ENCODE measurements around the gene BST2.
A peak's percentile ranks its signal among the peaks of the same experiment; 100 is the strongest.

The BST2 gene

GRCh38 chr19:17414097-17414496 lies 8.7 kb upstream of the BST2 start:
- DNase-seq (no peak), ATAC-seq (ENCODE audit: insufficient read depth, low read depth) (no peak)
- peaks cover 3% of the 10 kb centered on the region for H3K79me2 ChIP-seq (ENCODE audit: insufficient read depth, low read length)
- H3K36me3 ChIP-seq (ENCODE audit: insufficient read depth, low read length): peaks cover 12% of the 10 kb centered on the region; the same call in 1 of the 2 replicates
- no peak overlapping the region for H3K27ac ChIP-seq (ENCODE audit: low read length)
- H3K4me2 ChIP-seq (ENCODE audit: insufficient read depth, low read length): no peak overlapping the region
- H3K27me3 ChIP-seq (ENCODE audit: insufficient read depth, low read length, poor library complexity): no peaks in the 10 kb centered on the region
- H3K9me3 ChIP-seq (ENCODE audit: insufficient read depth, low read length, severe bottlenecking): no peaks in the 10 kb centered on the region
- H3K9ac ChIP-seq (ENCODE audit: low read depth, low read length): no peak overlapping the region
- no peak for TF ChIP-seq EZH2 (IDR thresholded peaks at IDR 0.05; ENCODE audit: borderline replicate concordance, low read depth, low read length, severe bottlenecking)
- no peak overlapping the region for H2AFZ ChIP-seq (ENCODE audit: low read depth, low read length)
- no peaks in the 10 kb centered on the region for H4K20me1 ChIP-seq (ENCODE audit: insufficient read depth, low read length)
- H3K4me1 ChIP-seq (ENCODE audit: insufficient read depth, low read length): peaks cover 6% of the 10 kb centered on the region
- no peak overlapping the region for H3K4me3 ChIP-seq (ENCODE audit: low read depth in 1 of 2, low read length in 2 of 2)

- H3K36me3 ChIP-seq (ENCODE audit: insufficient read depth, low read length): peaks cover 12% of the 10 kb centered on the region; the same call in 1 of the 2 replicates
- H3K9ac ChIP-seq (ENCODE audit: low read depth, low read length): no peak overlapping the region
- peaks cover 14% of the 10 kb centered on the region for H3K4me1 ChIP-seq (ENCODE audit: insufficient read depth, low read length)
- H3K27ac ChIP-seq (ENCODE audit: low read length): no peak overlapping the region
- H3K4me3 ChIP-seq (ENCODE audit: low read depth in 1 of 2, low read length in 2 of 2): no peak overlapping the region
- H3K79me2 ChIP-seq (ENCODE audit: insufficient read depth, low read length): peaks cover under 1% of the 10 kb centered on the region; the same call in 1 of the 2 replicates
- H4K20me1 ChIP-seq (ENCODE audit: insufficient read depth, low read length): no peaks in the 10 kb centered on the region
- ATAC-seq (ENCODE audit: insufficient read depth, low read depth) (no peak), DNase-seq (no peak)
- TF ChIP-seq CTCF (IDR thresholded peaks at IDR 0.05; ENCODE audit: borderline replicate concordance, extremely low read depth, low read length, poor library complexity, severe bottlenecking): no peak
- no peak for TF ChIP-seq EZH2 (IDR thresholded peaks at IDR 0.05; ENCODE audit: borderline replicate concordance, low read depth, low read length, severe bottlenecking)
- no peak overlapping the region for H3K4me2 ChIP-seq (ENCODE audit: insufficient read depth, low read length)
- no peak overlapping the region for H2AFZ ChIP-seq (ENCODE audit: low read depth, low read length)
- H3K27me3 ChIP-seq (ENCODE audit: insufficient read depth, low read length, poor library complexity): no peaks in the 10 kb centered on the region
- H3K9me3 ChIP-seq (ENCODE audit: insufficient read depth, low read length, severe bottlenecking): no peaks in the 10 kb centered on the region
Observed at GRCh38 chr19:17411801-17412200, 6.4 kb upstream of the BST2 start.

GRCh38 chr19:17409990-17410389 lies 4.6 kb upstream of the BST2 start:
- DNase-seq: no peak
- Histone ChIP-seq H4K20me1 (ENCODE audit: insufficient read depth, low read length) (no peaks in the 10 kb centered on the region), H3K79me2 (ENCODE audit: insufficient read depth, low read length) (peaks cover 17% of the 10 kb centered on the region), H2AFZ (ENCODE audit: low read depth, low read length) (no peak overlapping the region), H3K4me3 (ENCODE audit: low read depth in 1 of 2, low read length in 2 of 2) (no peak overlapping the region), H3K36me3 (ENCODE audit: insufficient read depth, low read length) (peaks cover 12% of the 10 kb centered on the region; the same call in 1 of the 2 replicates), H3K9me3 (ENCODE audit: insufficient read depth, low read length, severe bottlenecking) (no peaks in the 10 kb centered on the region), H3K27me3 (ENCODE audit: insufficient read depth, low read length, poor library complexity) (no peaks in the 10 kb centered on the region), H3K27ac (ENCODE audit: low read length) (no peak overlapping the region), H3K4me2 (ENCODE audit: insufficient read depth, low read length) (no peak overlapping the region), H3K9ac (ENCODE audit: low read depth, low read length) (no peak overlapping the region), H3K4me1 (ENCODE audit: insufficient read depth, low read length) (peaks cover 32% of the 10 kb centered on the region)
- no peak for TF ChIP-seq EZH2 (IDR thresholded peaks at IDR 0.05; ENCODE audit: borderline replicate concordance, low read depth, low read length, severe bottlenecking)
- TF ChIP-seq CTCF (IDR thresholded peaks at IDR 0.05; ENCODE audit: borderline replicate concordance, extremely low read depth, low read length, poor library complexity, severe bottlenecking): no peak
- ATAC-seq (ENCODE audit: insufficient read depth, low read depth): no peak

- H3K79me2 ChIP-seq (ENCODE audit: insufficient read depth, low read length): peaks cover 28% of the 10 kb centered on the region
- DNase-seq (no peak), ATAC-seq (ENCODE audit: insufficient read depth, low read depth) (no peak)
- TF ChIP-seq EZH2 (IDR thresholded peaks at IDR 0.05; ENCODE audit: borderline replicate concordance, low read depth, low read length, severe bottlenecking) (no peak), CTCF (IDR thresholded peaks at IDR 0.05; ENCODE audit: borderline replicate concordance, extremely low read depth, low read length, poor library complexity, severe bottlenecking) (no peak)
- H2AFZ ChIP-seq (ENCODE audit: low read depth, low read length): no peak overlapping the region
- H3K27me3 ChIP-seq (ENCODE audit: insufficient read depth, low read length, poor library complexity): no peaks in the 10 kb centered on the region
- no peaks in the 10 kb centered on the region for H4K20me1 ChIP-seq (ENCODE audit: insufficient read depth, low read length)
- peak overlapping the region; percentile 92 for H3K4me2 ChIP-seq (ENCODE audit: insufficient read depth, low read length)
- peaks cover 9% of the 10 kb centered on the region for H3K36me3 ChIP-seq (ENCODE audit: insufficient read depth, low read length)
- H3K9ac ChIP-seq (ENCODE audit: low read depth, low read length): peak overlapping the region; percentile 64
- peak overlapping the region; percentile 94 for H3K27ac ChIP-seq (ENCODE audit: low read length)
- H3K9me3 ChIP-seq (ENCODE audit: insufficient read depth, low read length, severe bottlenecking): no peaks in the 10 kb centered on the region
- H3K4me3 ChIP-seq (ENCODE audit: low read depth in 1 of 2, low read length in 2 of 2): peak overlapping the region in 1 of 2 experiments; percentile 72; a peak in 3 of 4 replicates
- peaks cover 44% of the 10 kb centered on the region for H3K4me1 ChIP-seq (ENCODE audit: insufficient read depth, low read length)
Observed at GRCh38 chr19:17406887-17407196, 1.4 kb upstream of the BST2 start.

Data from DND-41 (cell line).